IMR-90 (cell line): ENCODE data around the gene RAP1GAP. TPM values are rescaled to one million over a fixed set of nuclear protein-coding genes. Genes with fewer than 3 reads are reported as not detected.

ENCODE experiments used
- ATAC-seq: fragments of 200-7000 bp; cut with Tn5 transposase; 2 replicates; pipeline ENCODE4 v1.9.1; 2020; ENCODE audit warnings: low read depth, mild to moderate bottlenecking, moderate library complexity
- BruUV-seq: library from RNA; stranded (reverse); fragments of 400-500 nt; replicated peaks from 2 replicates; lab custom pipeline; 2021; lab: Mats Ljungman, UMichigan
- CTCF ChIA-PET: fragments of 300-600 bp; formaldehyde crosslinking; extraction: SDS; loops from one replicate; lab custom pipeline; 2021; ENCODE audit warnings: antibody characterized with exemption; lab: Yijun Ruan, JAX
- POLR2A ChIA-PET: fragments of 300-600 bp; sonication (Branson Sonifier 250); formaldehyde crosslinking; loops from one replicate; lab custom pipeline; 2022; ENCODE audit warnings: antibody characterized with exemption; ENCODE audit not compliant: unreplicated experiment; lab: Charles Lee
- DNase-seq: peaks from one replicate; pipeline ENCODE4 v3.0.0; 2013
- H2AFZ ChIP-seq: replicated peaks from 2 replicates; pipeline ENCODE3; 2013; ENCODE audit warnings: low read length, mild to moderate bottlenecking; ENCODE audit not compliant: poor library complexity
- H2AK5ac ChIP-seq: 2 replicates; pipeline ENCODE4 v1.6.1; 2013; ENCODE audit warnings: low read depth, low read length, inconsistent platforms
- H2AK9ac ChIP-seq: replicated peaks from 2 replicates; pipeline ENCODE3; 2013; ENCODE audit warnings: mild to moderate bottlenecking, low read depth, low read length, moderate library complexity; ENCODE audit not compliant: poor library complexity
- H2BK120ac ChIP-seq: 2 replicates; pipeline ENCODE4 v1.6.1; 2013; ENCODE audit warnings: low read depth, low read length, inconsistent platforms
- H2BK15ac ChIP-seq: 3 replicates; pipeline ENCODE4 v1.6.1; 2013; ENCODE audit warnings: low read depth, low read length, inconsistent platforms
- H2BK20ac ChIP-seq: 2 replicates; pipeline ENCODE4 v1.6.1; 2013; ENCODE audit warnings: low read depth, mild to moderate bottlenecking, inconsistent platforms, low read length, moderate library complexity
- H2BK5ac ChIP-seq: 2 replicates; pipeline ENCODE4 v1.6.1; 2013; ENCODE audit warnings: mild to moderate bottlenecking, low read depth, low read length, inconsistent platforms; ENCODE audit not compliant: poor library complexity, severe bottlenecking
- H3K14ac ChIP-seq: replicated peaks from 2 replicates; pipeline ENCODE4 v1.6.1; 2013; ENCODE audit warnings: low read depth, low read length, inconsistent platforms
- H3K18ac ChIP-seq: 2 replicates; pipeline ENCODE4 v1.6.1; 2013; ENCODE audit warnings: low read depth, low read length, control low read depth
- H3K23ac ChIP-seq: 2 replicates; pipeline ENCODE4 v1.6.1; 2013; ENCODE audit warnings: low read depth, low read length, inconsistent platforms
- H3K27ac ChIP-seq: 2 replicates; pipeline ENCODE4 v1.5.1; 2013; ENCODE audit warnings: mild to moderate bottlenecking, control low read depth, low read length; ENCODE audit not compliant: insufficient read depth
- H3K27me3 ChIP-seq: 2 replicates; pipeline ENCODE4 v1.6.1; 2013; ENCODE audit warnings: low read length; ENCODE audit not compliant: control insufficient read depth, insufficient read depth
- H3K36me3 ChIP-seq: 2 replicates; pipeline ENCODE4 v1.6.1; 2013; ENCODE audit warnings: low read length, mixed read lengths; ENCODE audit not compliant: control insufficient read depth, insufficient read depth
- H3K4ac ChIP-seq: 2 replicates; pipeline ENCODE4 v1.6.1; 2013; ENCODE audit warnings: low read depth, low read length, inconsistent platforms
- H3K4me1 ChIP-seq: 2 replicates; pipeline ENCODE4 v1.6.1; 2013; ENCODE audit warnings: low read length, mixed read lengths; ENCODE audit not compliant: control insufficient read depth, insufficient read depth
- H3K4me2 ChIP-seq: 2 replicates; pipeline ENCODE4 v1.6.1; 2013; ENCODE audit warnings: low read depth, mild to moderate bottlenecking, control low read depth, low read length, moderate library complexity
- H3K4me3 ChIP-seq: 2 replicates; pipeline ENCODE4 v1.5.1; 2013; ENCODE audit warnings: low read depth, mild to moderate bottlenecking, control low read depth, low read length, moderate library complexity; ENCODE audit not compliant: insufficient read depth
- H3K56ac ChIP-seq: 2 replicates; pipeline ENCODE4 v1.6.1; 2013; ENCODE audit warnings: low read length, inconsistent platforms; ENCODE audit not compliant: insufficient read depth; ENCODE audit errors: extremely low read depth
- H3K79me1 ChIP-seq, 2 experiments: 2 replicates each; pipeline ENCODE4 v1.6.1; 2013; ENCODE audit warnings: low read length in 2 of 2, inconsistent platforms in 1 of 2, low read depth in 1 of 2
- H3K9ac ChIP-seq: 2 replicates; pipeline ENCODE4 v1.6.1; 2013; ENCODE audit warnings: low read depth, low read length, control low read depth
- H3K9me1 ChIP-seq: 2 replicates; pipeline ENCODE4 v1.6.1; 2013; ENCODE audit warnings: low read length, inconsistent platforms; ENCODE audit not compliant: insufficient read depth
- H3K9me3 ChIP-seq: 2 replicates; pipeline ENCODE4 v1.6.1; 2013; ENCODE audit warnings: low read length; ENCODE audit not compliant: control insufficient read depth, insufficient read depth
- H4K20me1 ChIP-seq: 2 replicates; pipeline ENCODE4 v1.6.1; 2013; ENCODE audit warnings: low read length, inconsistent platforms; ENCODE audit not compliant: insufficient read depth
- H4K5ac ChIP-seq: 2 replicates; pipeline ENCODE4 v1.6.1; 2013; ENCODE audit warnings: mild to moderate bottlenecking, low read depth, low read length, control low read depth
- H4K8ac ChIP-seq, 2 experiments: 2 replicates each; pipeline ENCODE4 v1.6.1; 2013; ENCODE audit warnings: low read depth in 2 of 2, low read length in 2 of 2, control low read depth in 1 of 2, inconsistent platforms in 1 of 2
- H4K91ac ChIP-seq: 2 replicates; pipeline ENCODE4 v1.6.1; 2013; ENCODE audit warnings: low read depth, low read length, inconsistent platforms; ENCODE audit not compliant: insufficient read depth
- MAZ ChIP-seq: IDR thresholded peaks from 2 replicates; pipeline ENCODE4 v1.6.1; 2012; ENCODE audit warnings: low read depth, mild to moderate bottlenecking, low read length, improper control_type of control experiment, moderate library complexity, borderline replicate concordance
- RCOR1 ChIP-seq: IDR thresholded peaks from 2 replicates; pipeline ENCODE4 v1.6.1; 2012; ENCODE audit warnings: mild to moderate bottlenecking, low read length, improper control_type of control experiment; ENCODE audit not compliant: insufficient replicate concordance
- SMC3 ChIP-seq: fragments of 150-350 bp; IDR thresholded peaks from 2 replicates; pipeline ENCODE4 v1.6.1; 2016; ENCODE audit warnings: low read depth, mild to moderate bottlenecking, antibody characterized with exemption, low read length, moderate library complexity
- WGBS, 2 experiments: methylation state at CpG; one replicate each; pipeline versions ENCODE4 v1.1.5 to v1.1.7; 2013; ENCODE audit warnings: missing lambda C conversion rate in 2 of 2; ENCODE audit not compliant: insufficient read length in 1 of 2; ENCODE audit errors: extremely low coverage in 2 of 2; 5-methylcytosine and 5-hydroxymethylcytosine counted together
- dilution Hi-C: fragments of 300-500 bp; cut with HindIII; formaldehyde crosslinking; loops from one replicate; pipeline ENCODE4 v1.14.3; 2018; ENCODE audit warnings: low sequenced_read_pairs; ENCODE audit not compliant: unreplicated experiment
- in situ Hi-C: fragments of 300-500 bp; cut with MboI; formaldehyde crosslinking; loops from 3 replicates; pipeline ENCODE4 v1.14.3; 2019; ENCODE audit warnings: low sequenced_read_pairs, inconsistent platforms, mixed read lengths
- intact Hi-C: fragments of 100-400 bp; cut with micrococcal nuclease; formaldehyde crosslinking; loops from 2 replicates; pipeline ENCODE4 v1.10.0; 2022
- polyA plus RNA-seq, 3 experiments: library from polyadenylated mRNA; depleted of rRNA; stranded (reverse); fragments of >200 nt; gene quantifications; 2 replicates each; pipeline ENCODE4 v1.2.3, GENCODE V29; 2012; ENCODE audit warnings: low replicate concordance in 1 of 3
- total RNA-seq: library from RNA; depleted of rRNA; stranded (reverse); fragments of >200 nt; gene quantifications from 2 replicates; pipeline ENCODE4 v1.2.3, GENCODE V29; 2012

The RAP1GAP gene
- total and polyA plus RNA-seq, 2 of the 4 experiments (the other 2 are of a cell fraction) = under 0.01 to 0.10 TPM

- no peak overlapping the region; the same call in 1 of the 2 replicates for H3K23ac ChIP-seq
- no peak overlapping the region for H3K4me3 ChIP-seq
- DNase-seq (peak; percentile 50), ATAC-seq (0 out of 2 replicates have a peak, but pooled peaks have one; percentile 9)
- no peak overlapping the region for H3K4me2 ChIP-seq
- ChIA-PET CTCF (no interaction called here), POLR2A (no interaction called here)
- peaks cover 11% of the 10 kb centered on the region for H3K9me1 ChIP-seq
- TF ChIP-seq MAZ (no peak), SMC3 (no peak), RCOR1 (no peak)
- H4K20me1 ChIP-seq = no peaks in the 10 kb centered on the region
- intact Hi-C loops (no loop called here), dilution Hi-C loops (no loop called here), in situ Hi-C loops (no loop called here)
- no CpG with 5 or more reads among the region's 5 CpGs for WGBS, 2 experiments
- H2AK9ac ChIP-seq = no peak overlapping the region
- H2BK20ac ChIP-seq = no peak overlapping the region
- no peak overlapping the region for H3K27ac ChIP-seq
- peak overlapping the region; percentile 13; the same call in 1 of the 2 replicates for H2AK5ac ChIP-seq
- H3K79me1 ChIP-seq = no peaks in the 10 kb centered on the region
- H2BK120ac ChIP-seq = no peak overlapping the region; the same call in 1 of the 2 replicates
- no peak overlapping the region for H4K8ac ChIP-seq
- H2BK5ac ChIP-seq = no peak overlapping the region
- peaks cover 13% of the 10 kb centered on the region for H3K4me1 ChIP-seq
- no peak overlapping the region for H2AFZ ChIP-seq
- no peak overlapping the region for H3K14ac ChIP-seq
- H3K9me3 ChIP-seq = no peaks in the 10 kb centered on the region
- no TSS peak for BruUV-seq
- no peak overlapping the region for H3K56ac ChIP-seq
- H3K9ac ChIP-seq = no peak overlapping the region
- H3K4ac ChIP-seq = no peak overlapping the region
- H4K5ac ChIP-seq = no peak overlapping the region
- no peaks in the 10 kb centered on the region for H3K36me3 ChIP-seq
- 0 out of 3 replicates have a peak overlapping the region, but pooled peaks have one; percentile 21 for H2BK15ac ChIP-seq
- H4K91ac ChIP-seq = no peak overlapping the region
- H3K27me3 ChIP-seq = peaks cover 3% of the 10 kb centered on the region; the same call in 1 of the 2 replicates
- no peak overlapping the region for H3K18ac ChIP-seq
Observed at GRCh38 chr1:21550097-21550496, 119.1 kb downstream of the RAP1GAP start.
